Embryonic facial prominence (tissue), 1 donor: Measurements from ENCODE around the gene MIA.
"Not testable (repeated sequence)": the region's sequence is repeated elsewhere in the genome, so short reads cannot be mapped to it uniquely, and the experiment has no call there.

Experiments used
- DNase-seq: peaks from one replicate; pipeline ENCODE4 v3.0.0-alpha.2; 2016; ENCODE audit errors: extremely low spot score

Gene MIA

DNA sequence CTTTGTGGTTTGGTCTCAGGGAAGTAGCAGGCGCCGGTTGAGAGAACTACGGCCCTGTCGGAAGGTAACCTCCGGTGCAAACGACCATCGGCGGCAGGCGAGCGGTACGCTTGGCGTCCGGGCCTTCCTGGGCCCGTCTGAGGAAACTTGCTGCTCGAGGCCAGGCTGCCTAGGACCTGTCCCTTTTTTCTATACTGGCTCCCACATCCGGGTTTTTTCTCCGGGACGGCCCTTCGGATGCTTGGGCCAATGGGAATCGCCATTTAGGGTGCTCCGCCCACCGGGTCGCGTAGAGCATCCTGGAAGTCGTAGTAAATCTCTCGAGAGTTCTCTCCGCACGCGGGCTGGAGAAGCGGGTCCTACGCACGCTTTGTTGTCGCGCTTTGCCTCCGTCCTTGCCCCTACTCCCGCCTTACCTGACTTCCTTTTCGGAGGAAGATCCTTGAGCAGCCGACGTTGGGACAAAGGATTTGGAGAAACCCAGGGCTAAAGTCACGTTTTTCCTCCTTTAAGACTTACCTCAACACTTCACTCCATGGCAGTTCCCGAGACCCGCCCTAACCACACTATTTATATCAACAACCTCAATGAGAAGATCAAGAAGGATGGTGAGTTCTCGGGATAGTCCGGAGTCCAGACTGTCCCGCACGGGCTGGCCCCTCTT lies 24.3 kb upstream of the MIA start, which contains the start of gene SNRPA:
TSS of gene SNRPA (plus strand) at position 330 of the 664 bp plus-strand sequence. CDS start at position 536, 206 bp downstream.
- DNase-seq: peak; percentile 94

DNA sequence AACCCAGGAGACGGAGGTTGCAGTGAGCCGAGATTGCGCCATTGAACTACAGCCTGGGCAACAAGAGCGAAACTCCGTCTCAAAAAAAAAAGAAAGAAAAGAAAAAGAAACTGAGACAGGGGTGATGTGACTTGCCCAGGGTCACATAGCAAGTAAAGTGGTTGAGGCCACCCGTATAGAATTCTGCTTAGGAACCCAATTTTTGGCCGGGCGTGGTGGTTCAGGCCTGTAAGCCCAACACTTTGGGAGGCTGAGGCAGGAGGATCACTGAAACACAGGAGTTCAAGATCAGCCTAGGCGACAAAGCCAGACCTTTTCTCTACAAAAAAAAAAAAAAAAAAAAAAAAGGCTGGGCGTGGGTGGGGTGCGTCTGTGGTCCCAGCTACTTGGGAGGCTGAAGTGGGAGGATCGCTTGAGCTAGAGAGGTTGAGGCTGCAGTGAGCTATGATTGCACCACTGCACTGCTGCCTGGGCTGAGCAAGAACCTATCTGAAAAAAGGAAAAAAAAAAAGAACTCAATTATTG lies 23.0 kb upstream of the MIA start:
- DNase-seq: no peak

DNA sequence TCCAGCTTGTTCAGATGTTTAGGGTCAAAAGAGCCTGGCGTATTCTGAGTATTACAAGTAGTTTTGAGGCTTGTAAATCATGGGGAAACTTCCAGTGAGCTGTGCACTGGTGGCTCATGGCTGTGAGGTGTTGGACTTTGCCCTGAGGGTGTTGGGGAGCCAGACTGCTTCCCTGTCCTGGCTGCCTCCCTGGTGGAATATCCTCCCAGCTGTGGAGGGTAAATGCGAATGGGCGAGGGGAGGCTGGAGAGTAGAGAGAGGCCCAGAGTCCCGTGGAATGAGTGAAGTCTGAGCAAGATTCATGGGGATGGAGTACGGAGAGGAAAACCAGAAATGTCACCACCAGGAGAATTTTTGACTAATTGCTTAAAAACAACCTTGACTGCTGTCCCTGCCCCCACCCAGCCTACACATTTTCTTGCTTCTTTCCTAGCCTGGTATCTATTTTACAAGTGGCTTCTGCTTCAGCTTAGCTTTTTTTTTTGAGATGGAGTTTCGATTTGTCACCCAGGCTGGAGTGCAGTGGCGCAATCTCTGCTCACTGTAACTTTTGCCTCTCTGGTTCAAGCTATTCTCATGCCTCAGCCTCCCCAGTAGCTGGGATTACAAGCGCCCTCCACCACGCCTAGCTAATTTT lies 20.6 kb upstream of the MIA start:
- DNase-seq: no peak

DNA sequence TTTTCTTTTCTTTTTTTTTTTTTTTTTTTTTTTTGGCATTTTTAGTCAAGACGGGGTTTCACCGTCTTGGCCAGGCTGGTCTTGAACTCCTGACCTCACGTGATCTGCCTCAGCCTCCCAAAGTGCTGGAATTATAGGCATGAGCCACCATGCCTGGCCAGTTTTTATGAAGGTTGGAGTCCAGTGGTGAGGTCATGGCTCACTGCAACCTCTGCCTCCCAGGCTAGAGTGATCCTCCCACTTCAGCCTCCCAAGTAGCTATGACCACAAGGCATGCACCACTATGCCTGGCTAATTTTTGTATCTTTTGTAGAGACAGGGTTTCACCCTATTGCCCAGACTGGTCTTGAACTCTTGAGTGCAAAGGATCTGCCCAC lies 20.1 kb upstream of the MIA start:
- no peak for DNase-seq

DNA sequence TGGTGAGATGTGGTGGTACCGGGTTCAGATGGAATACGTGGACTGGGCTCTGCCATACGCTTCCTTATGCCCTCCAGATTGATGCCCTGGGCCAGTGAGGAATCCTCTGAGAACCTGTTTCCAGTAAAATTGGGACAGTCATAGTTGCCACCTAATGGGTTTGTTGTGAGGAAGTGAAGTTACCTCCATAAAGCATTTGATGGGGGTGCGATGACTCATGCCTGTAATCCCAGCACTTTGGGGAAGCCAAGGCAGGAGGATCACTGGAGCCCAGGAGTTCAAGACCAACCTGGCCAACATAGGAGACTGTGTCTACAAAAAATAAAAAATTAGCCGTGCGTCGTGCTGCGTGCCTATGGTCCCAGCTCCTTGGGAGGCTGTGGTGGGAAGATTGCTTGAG lies 19.5 kb upstream of the MIA start:
- no peak for DNase-seq

DNA sequence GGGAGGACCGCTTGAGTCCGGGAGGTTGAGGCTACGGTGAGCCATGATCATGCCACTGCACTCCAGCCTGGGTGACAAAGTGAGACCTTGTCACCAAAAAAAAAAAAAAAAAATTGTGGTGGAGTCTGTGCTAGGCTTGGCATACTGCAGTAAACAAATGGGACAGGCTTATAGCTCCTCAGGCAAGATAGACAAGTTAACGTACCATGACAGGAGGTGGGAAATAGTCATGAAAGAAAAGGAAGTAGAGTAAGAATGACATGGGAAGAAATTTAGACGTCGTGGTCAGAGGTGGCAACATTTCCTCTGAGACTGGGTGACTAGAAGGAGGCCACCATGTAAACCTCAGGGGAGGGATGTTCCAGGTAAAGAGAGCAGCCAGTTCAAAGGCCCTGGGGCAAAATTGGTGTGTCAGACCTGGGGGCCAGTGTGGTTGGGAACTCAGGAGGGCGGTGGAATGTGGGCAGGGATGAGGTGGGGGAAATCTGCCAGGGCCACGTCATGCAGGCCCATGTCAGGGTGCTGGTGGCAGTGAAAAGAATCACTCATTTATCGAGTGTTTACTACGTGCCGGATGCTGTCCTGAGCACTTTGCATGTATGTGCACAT lies 18.7 kb upstream of the MIA start:
- DNase-seq: no peak

DNA sequence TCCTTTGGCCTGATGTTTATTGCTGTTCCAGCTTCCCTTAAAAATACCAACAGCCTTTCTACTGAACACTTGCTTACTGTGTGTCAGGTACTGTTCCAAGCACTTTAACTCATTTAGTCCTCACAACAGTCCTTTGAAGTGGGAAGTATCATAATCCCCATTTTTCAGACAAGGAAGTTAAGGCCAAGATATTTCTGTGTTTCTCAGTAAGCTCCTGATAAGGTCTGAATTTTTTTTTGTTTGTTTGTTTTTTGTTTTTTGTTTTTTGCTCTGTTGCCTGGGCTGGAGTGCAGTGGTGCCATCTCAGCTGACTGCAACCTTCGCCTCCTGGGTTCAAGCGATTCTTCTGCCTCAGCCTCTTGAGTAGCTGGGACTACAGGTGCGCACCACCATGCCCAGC lies 16.8 kb upstream of the MIA start:
- DNase-seq: no peak

DNA sequence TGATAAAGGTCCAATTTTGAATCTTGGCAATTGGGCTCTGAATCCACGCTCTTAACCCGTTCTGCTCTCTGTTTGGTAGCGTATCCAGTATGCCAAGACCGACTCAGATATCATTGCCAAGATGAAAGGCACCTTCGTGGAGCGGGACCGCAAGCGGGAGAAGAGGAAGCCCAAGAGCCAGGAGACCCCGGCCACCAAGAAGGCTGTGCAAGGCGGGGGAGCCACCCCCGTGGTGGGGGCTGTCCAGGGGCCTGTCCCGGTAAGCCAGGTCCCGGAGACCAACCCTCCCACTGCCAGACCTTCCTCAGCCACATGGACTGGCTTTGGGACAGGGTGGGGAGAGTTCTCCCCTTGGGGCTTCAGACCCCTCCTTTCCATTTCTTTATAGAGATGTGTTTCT lies 16.0 kb upstream of the MIA start:
- DNase-seq: no peak

DNA sequence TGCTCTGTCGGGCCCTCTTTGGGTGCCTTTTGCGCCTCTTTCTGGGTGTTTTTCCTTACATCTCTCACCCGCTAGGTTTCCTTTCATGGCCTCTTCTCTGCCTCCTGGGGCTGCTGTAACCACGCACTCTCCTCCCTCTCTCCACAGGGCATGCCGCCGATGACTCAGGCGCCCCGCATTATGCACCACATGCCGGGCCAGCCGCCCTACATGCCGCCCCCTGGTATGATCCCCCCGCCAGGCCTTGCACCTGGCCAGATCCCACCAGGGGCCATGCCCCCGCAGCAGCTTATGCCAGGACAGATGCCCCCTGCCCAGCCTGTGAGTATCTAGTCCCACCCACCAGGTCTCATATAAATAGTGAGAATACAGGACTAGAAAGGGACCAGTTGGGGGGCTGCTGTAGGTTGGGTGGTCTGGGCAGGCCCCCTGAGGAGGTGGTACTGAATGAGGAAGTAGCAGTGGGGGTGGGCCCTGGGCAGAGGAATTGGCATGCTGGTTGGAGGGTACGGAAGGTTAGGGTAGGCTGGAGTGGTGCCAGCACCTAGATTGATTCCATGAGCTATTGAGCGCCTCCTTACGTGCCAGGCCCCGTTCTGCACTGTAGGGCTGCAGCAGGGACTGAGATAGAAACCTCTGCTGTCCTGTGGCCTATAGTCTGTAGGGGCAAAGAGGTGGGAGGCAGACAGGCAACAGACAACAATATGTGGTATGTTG lies 12.4 kb upstream of the MIA start:
- no peak for DNase-seq

DNA sequence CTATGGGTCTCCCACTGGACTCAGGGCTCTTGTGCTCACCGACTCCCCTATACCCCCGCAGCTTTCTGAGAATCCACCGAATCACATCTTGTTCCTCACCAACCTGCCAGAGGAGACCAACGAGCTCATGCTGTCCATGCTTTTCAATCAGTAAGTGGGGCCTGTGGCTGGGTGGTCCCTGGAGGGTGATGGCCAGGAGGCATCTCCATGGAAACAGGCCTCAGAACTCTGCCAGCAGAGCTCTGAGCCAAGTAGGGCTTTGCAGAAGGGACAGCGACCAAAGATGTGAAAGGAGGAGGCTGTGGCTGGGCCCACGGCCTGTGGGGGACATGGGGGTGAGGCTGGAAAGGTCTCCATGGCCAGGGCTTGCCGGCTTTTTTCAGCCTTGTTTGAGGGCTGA lies 11.8 kb upstream of the MIA start:
- DNase-seq: no peak

DNA sequence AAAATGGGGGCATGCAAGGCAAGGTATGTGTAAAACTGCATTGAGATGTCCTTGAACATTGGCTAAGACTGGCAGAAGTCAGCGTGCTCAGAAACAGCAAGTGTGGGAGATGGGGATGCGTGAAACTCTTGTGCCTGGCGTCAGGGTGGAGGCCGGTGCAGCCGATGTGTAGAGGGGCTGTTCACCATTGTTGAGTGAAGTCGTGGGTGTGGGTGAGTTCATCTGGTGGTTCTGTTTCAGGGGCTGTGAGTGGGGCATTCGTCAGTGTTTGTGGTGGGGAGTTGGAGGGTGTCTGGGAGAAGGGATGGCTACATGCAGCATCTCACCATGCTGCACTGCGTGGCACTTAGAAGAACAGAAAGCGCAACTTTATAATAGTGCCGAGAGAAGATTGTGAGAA lies 11.4 kb upstream of the MIA start:
- no peak for DNase-seq

DNA sequence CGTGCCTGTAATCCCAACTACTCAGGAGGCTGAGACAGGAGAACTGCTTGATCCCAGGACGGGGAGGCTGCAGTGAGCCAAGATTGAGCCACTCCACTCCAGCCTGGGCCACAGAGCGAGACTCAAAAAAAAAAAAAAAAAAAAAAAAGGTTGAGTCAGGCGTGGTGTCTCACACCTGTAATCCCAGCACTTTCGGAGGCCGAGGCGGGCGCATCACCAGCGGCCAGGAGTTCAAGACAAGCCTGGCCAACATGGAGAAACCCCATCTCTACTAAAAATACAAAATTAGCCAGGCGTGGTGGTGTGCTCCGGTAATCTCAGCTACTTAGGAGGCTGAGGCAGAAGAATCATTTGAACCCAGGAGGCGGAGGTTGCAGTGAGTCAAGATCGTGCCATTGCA lies 8.9 kb upstream of the MIA start:
- not testable (repeated sequence) for DNase-seq

DNA sequence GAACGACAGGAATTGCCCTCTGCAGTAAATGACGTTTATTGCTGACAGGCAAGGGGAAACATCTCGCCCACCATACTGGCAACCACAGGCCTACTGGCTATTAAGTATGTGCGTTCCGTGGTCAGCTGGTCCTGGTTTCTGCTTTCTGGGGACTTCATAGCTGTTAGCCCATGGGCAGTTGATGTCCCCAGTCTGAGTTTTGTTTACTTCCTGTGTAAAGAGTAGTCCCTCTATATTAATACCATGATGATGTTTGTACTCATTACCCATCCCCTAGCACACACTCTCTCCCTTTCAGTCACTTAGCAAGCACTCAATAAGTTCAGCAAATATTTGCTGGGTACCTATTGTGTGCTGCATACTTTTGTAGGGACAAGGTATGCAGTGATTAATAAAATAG lies 6.5 kb upstream of the MIA start:
- DNase-seq: no peak

DNA sequence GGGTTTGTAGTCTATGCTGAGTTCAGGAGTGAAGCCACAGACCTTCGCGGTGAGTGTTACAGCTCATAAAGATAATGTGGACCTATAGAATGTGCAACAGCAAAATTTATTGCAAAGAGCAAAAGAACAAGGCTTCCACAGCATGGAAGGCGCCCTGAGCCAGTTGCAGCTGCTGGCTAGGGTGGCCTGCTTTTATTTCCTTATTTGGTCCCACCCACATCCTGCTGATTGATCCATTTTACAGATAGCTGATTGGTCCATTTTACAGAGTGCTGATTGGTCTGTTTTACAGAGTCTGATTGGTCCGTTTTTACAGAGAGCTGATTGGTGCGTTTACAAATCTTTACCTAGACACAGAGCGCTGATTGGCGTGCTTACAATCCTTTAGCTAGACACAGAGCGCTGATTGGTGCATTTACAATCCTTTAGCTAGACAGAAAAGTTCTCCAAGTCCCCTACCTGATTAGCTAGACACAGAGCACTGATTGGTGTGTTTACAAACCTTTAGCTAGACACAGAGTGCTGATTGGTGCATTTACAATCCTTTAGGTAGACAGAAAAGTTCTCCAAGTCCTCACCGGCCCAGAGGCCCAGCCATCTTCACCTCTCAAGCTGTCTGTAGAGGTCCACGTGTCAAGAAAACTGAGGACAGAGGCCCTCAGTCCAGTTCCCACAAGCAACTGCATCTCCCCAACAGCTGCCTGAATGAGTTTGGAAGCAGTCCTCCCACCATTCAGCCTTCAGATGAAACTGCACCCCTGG lies 4.0 kb upstream of the MIA start:
- not testable (repeated sequence) for DNase-seq

DNA sequence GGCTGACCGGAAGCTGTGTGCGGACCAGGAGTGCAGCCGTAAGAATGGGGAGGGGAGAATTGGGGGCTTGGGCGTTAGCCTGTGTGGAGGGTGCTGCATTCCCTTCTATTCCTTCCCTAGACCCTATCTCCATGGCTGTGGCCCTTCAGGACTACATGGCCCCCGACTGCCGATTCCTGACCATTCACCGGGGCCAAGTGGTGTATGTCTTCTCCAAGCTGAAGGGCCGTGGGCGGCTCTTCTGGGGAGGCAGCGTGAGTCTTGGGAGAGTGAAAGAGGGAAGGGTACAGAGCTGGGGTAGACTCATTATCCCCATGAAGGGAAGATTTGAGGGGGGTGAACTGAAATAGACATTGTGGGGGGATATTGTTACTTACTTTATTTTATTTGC lies 306 bp downstream of the MIA start:
- DNase-seq: no peak

DNA sequence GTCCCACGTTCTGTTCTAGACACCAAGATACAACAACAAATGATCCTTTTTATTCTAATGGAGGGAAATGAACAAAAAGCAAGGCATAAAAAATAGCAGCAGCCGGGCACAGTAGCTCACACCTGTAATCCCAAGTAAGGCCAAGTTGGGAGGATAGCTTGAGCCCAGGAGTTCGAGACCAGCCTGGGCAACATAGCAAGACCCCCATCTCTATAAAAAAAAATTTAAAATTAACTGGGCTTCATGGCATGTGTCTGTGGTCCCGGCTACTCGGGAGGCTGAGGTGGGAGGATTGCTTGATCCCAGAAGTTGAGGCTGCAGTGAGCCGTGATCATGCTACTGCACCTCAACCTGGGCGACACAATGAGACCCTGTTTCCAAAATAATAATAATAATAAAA lies 1.0 kb downstream of the MIA start:
- DNase-seq: no peak

DNA sequence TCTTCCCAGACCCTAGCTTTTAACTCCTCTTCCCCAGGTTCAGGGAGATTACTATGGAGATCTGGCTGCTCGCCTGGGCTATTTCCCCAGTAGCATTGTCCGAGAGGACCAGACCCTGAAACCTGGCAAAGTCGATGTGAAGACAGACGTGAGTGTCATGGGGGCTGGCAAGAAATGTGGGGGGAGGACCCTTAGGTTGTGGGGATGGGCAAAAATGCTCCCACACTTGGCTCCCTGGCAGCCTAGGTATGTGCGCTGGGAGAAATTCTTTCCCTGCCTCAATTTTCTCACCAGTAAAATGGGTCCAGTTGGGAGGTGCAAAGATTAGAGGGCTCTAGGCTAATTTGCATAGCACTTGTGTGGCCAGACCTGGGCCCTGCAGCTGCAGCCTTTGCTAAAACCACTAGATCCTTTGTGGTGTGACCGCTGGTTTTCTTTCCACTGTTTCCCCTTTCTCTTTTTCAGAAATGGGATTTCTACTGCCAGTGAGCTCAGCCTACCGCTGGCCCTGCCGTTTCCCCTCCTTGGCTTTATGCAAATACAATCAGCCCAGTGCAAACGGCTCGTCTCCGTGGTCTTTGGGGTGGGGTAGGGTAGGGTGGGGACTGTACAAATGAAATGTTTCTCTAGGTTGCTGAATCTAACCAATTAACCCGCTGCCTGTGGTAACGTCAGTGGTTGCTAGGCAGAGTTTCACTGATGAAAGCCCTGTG lies 1.8 kb downstream of the MIA start:
- DNase-seq: peak; percentile 84

DNA sequence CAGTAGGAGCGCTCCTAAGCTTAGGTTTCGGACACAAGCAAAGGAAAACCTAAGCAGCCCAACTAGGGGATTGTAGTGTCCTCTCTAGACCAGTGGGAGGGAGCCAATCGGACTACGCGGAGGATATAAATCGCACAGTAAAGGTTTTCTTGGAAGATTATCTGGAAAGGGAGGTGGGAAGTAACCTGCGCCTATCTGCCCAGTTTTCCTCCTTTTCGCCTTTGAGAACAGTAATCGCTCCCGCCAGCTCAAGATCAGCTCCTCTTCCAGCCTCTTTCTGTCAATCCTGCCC lies 2.3 kb downstream of the MIA start:
- no peak for DNase-seq

DNA sequence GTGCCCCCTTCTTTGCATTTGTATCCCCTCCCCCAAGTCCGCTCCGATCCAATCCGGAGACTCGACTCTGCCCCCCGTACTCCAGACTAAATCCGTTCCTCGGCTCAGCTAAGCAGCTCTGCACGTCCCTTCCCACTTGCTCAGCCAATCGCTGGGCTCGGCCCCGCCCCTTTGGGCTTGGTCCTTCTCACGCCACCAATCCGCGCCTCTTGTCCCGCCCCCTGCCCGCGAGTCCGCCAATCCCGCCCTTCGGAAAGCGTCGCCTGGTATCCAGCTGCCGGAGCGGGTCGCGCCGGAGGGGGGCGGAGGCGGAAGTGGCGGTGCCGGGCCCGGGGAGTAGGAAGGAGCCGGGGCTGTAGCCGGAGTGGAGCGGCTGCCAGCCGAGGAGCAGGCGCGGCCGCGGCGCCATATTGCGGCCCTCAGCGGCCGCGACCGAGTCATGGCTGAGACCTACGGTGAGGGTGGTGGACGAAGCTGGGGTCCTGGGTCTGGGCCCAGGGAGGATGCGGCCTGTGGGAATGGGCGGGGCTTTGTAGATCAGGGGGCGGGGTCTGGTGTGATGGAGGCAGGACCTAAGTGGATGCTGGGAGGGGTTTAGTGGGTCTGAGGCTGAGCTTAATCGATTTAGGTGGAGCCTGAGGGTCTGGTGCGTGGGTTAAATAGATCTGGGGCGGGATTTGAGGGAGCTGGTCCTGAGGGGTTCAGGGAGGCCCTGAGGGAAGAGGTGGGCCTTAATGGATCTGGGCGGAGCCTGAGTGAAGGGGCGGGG lies 2.8 kb downstream of the MIA start, which contains the start of gene RAB4B:
TSS of gene RAB4B (plus strand) at position 311 of the 769 bp plus-strand sequence. CDS start at position 440, 129 bp downstream.
- DNase-seq: peak; percentile 100

DNA sequence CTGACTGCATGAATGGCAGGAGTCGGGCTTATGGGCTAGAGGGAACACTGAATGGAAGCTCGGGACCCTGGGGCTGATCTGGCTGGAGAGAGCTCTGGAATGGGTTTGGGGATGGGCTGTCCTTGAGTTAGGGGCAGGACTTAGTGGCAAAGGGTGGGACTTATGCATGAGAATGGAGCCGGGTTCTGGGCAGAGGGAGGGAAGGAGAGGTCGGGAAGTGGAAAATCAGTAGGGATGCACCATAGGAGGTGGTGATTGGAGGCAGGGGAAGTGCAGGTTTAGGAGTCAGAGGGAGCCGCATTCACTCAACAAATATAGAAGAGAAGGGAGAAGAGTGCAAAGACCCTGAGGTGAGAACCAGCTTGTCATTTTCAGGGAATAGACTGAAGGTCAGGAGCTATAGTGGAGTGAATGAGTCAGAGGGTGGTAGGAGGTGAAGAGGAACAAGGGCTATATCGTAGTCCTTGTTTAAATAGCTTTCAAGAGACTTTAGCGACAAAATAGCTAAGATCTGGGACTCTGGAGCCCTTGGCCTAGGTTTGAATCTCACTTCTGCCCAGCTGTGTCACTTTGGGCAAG lies 3.5 kb downstream of the MIA start:
- no peak for DNase-seq
